ENCODE results near the gene TCEA3.

TCEA3 gene

DNA sequence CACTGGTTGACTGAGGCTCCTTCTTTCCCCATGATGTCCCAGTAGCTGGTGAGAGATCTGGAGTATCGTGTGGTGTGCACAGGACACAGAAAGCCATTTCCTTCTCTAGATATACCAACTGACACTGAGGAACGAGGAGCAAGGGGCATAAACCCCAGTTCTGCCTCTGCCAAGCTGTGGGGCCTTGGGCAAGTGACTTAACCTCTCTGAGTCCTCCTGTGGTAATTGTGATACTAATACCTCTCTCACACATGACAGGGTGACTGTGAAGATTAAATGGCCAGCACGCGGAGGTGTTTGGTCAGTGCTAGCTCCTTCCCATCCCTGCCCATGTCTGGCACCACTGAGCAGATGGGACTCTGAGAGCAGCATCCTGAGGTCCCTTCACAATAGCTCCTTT is 26.3 kb upstream of the TCEA3 start:
- no peaks in the 10 kb centered on the region for H3K36me3 ChIP-seq (ENCODE audit: insufficient read depth, low read length)
- no peak for TF ChIP-seq EZH2 (IDR thresholded peaks at IDR 0.05)
- no peak for TF ChIP-seq POLR2AphosphoS5 (IDR thresholded peaks at IDR 0.05; ENCODE audit: borderline replicate concordance, low read depth, low read length)
- no peak for TF ChIP-seq FOXP2 (optimal IDR thresholded peaks at IDR 0.05; ENCODE audit: control extremely low read depth, extremely low read length, insufficient read depth)
- no peak overlapping the region for H3K9ac ChIP-seq (ENCODE audit: insufficient read length)
- no peaks in the 10 kb centered on the region for H3K9me3 ChIP-seq (ENCODE audit: low read depth, low read length)
- DNase-seq (ENCODE audit: low read depth, low spot score): no peak
- H3K4me3 ChIP-seq: no peak overlapping the region
- H3K27ac ChIP-seq: no peak overlapping the region

DNA sequence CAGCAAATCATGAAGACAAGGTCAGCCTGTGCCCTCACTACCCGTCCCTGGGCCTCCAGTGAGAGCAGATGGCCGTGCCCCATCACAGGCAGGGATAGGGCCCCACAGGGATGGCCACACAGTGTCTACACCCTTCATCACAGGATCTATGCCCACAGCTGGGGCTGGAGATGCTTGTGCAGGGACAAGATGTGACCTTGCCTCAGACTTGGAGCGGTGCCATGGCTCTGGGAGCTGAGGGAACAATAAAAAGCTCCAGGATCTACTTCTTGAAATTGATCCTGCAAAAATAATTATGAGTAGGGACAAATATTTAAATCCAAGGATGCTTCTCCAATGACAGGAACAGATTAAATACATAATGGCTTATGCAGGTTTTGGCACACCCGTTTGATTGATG is 25.4 kb upstream of the TCEA3 start:
- no peak overlapping the region for H3K9ac ChIP-seq (ENCODE audit: insufficient read length)
- no peaks in the 10 kb centered on the region for H3K36me3 ChIP-seq (ENCODE audit: insufficient read depth, low read length)
- no peak overlapping the region for H3K27ac ChIP-seq
- no peak overlapping the region for H3K4me3 ChIP-seq
- H3K9me3 ChIP-seq (ENCODE audit: low read depth, low read length): no peaks in the 10 kb centered on the region
- no peak for DNase-seq (ENCODE audit: low read depth, low spot score)
- TF ChIP-seq FOXP2 (optimal IDR thresholded peaks at IDR 0.05; ENCODE audit: control extremely low read depth, extremely low read length, insufficient read depth) (no peak), EZH2 (IDR thresholded peaks at IDR 0.05) (no peak), POLR2AphosphoS5 (IDR thresholded peaks at IDR 0.05; ENCODE audit: borderline replicate concordance, low read depth, low read length) (no peak)

DNA sequence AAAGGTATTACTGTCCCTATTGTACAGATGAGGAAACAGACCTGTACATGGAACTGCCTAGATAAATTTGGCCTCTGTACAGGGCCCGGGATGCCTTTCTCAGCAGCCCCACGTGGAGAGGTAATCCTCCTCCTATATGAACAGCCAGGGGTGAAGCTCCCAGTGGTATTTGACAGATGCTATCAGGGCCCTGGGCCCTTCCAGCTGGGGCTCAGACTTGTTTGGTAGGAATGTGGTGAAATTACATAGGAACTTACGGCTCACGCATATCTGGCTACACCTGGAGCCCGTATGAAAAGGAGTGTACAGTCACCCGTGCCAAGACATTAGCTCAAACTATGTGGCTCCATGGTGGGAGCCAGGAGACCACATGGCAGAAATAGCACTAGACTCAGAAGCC is 24.8 kb upstream of the TCEA3 start:
- Histone ChIP-seq H3K9ac (ENCODE audit: insufficient read length) (no peak overlapping the region), H3K4me3 (no peak overlapping the region), H3K27ac (no peak overlapping the region), H3K36me3 (ENCODE audit: insufficient read depth, low read length) (no peaks in the 10 kb centered on the region), H3K9me3 (ENCODE audit: low read depth, low read length) (no peaks in the 10 kb centered on the region)
- TF ChIP-seq POLR2AphosphoS5 (IDR thresholded peaks at IDR 0.05; ENCODE audit: borderline replicate concordance, low read depth, low read length) (no peak), FOXP2 (optimal IDR thresholded peaks at IDR 0.05; ENCODE audit: control extremely low read depth, extremely low read length, insufficient read depth) (no peak), EZH2 (IDR thresholded peaks at IDR 0.05) (no peak)
- DNase-seq (ENCODE audit: low read depth, low spot score): no peak

DNA sequence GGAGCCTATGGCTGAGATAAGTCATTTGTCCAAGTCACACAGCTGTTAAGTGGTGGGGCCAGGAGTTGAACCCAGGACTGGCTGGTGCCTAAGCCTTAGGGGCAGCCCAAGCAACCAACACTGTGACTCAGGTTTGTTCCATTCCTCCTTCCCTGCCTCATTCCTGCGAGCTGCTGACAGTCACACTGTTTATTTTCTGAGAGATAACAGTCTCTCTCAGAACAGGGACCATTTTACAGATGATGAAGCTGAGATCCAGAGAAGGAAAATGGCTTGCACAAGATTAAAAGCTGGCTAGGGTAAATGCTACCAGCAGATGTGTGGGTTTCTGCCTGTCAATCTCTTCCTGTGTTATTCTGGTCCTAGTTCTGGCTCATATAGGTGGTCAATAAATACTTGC is 24.3 kb upstream of the TCEA3 start:
- no peak overlapping the region for H3K9ac ChIP-seq (ENCODE audit: insufficient read length)
- TF ChIP-seq FOXP2 (optimal IDR thresholded peaks at IDR 0.05; ENCODE audit: control extremely low read depth, extremely low read length, insufficient read depth) (no peak), POLR2AphosphoS5 (IDR thresholded peaks at IDR 0.05; ENCODE audit: borderline replicate concordance, low read depth, low read length) (no peak), EZH2 (IDR thresholded peaks at IDR 0.05) (no peak)
- H3K9me3 ChIP-seq (ENCODE audit: low read depth, low read length): no peaks in the 10 kb centered on the region
- no peak overlapping the region for H3K27ac ChIP-seq
- H3K36me3 ChIP-seq (ENCODE audit: insufficient read depth, low read length): no peaks in the 10 kb centered on the region
- no peak for DNase-seq (ENCODE audit: low read depth, low spot score)
- H3K4me3 ChIP-seq: no peak overlapping the region

DNA sequence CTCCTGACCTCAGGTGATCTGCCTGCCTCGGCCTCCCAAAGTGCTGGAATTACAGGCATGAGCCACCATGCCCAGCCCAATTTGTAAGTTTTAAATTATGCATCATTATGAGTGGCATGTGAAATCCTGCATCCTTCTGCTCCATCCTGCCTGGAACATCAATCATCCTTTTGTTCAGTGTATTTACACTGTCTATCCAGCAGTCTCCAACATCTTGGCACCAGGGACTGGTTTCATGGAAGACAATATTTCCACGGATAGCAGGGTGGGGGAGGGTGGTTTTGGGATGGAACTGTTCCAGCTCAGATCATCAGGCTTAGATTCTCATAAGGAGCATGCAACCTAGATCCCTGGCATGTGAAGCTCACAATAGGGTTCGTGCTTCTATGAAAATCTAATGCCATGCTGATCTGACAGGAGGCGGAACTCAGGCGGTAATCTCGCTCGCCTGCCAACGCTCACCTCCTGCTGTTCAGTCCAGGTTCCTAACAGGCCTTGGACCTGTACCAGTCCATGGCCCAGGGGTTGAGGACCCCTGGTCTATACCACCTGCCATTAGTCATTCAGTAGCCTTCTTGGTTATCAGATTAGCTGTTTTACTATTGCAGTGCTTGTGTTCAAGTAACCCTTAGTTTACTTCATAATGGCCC is 22.2 kb upstream of the TCEA3 start:
- Histone ChIP-seq H3K4me3 (no peak overlapping the region), H3K27ac (no peak overlapping the region), H3K36me3 (ENCODE audit: insufficient read depth, low read length) (no peaks in the 10 kb centered on the region), H3K9me3 (ENCODE audit: low read depth, low read length) (no peaks in the 10 kb centered on the region), H3K9ac (ENCODE audit: insufficient read length) (no peak overlapping the region)
- TF ChIP-seq FOXP2 (optimal IDR thresholded peaks at IDR 0.05; ENCODE audit: control extremely low read depth, extremely low read length, insufficient read depth): no peak
- no peak for TF ChIP-seq EZH2 (IDR thresholded peaks at IDR 0.05)
- no peak for TF ChIP-seq POLR2AphosphoS5 (IDR thresholded peaks at IDR 0.05; ENCODE audit: borderline replicate concordance, low read depth, low read length)
- no peak for DNase-seq (ENCODE audit: low read depth, low spot score)

DNA sequence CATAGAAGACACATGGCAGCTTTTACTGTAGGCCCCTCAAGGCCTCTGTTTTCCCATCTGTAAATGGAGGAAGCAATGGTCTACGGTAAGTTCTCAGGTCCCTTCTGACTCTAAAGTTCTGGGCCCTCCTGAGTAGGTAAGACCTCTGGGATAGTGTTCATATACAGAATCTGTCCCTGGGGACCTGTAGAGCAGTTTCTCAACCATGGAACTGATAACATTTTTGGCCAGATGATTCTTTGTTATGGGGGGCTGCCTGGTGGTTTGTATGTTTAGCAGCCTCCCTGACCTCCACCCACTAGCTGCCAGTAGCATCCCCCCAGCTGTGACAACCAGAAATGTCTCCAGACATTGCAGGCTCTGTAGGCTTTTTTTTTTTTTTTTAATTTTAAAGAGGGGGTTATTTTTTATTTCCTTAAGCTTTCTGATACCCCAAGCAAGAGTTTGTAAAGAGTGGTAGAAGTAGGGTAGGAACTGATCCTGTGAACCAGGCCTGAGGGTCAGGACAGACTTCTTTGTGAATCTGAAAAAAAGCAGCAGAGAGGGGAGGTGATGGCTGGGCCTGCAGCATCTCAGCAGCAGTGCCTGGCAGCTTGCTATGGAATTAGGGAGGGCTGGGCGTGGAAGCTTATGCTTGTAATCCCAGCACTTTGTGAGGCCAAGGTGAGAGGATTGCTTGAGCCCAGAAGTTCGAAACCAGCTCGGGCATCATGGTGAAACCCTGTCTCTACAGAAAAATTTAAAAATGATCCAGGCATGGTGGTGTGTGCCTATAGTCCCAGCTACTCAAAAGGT is 20.2 kb upstream of the TCEA3 start:
- Histone ChIP-seq H3K36me3 (ENCODE audit: insufficient read depth, low read length) (no peaks in the 10 kb centered on the region), H3K9me3 (ENCODE audit: low read depth, low read length) (no peaks in the 10 kb centered on the region), H3K4me3 (no peak overlapping the region), H3K9ac (ENCODE audit: insufficient read length) (no peak overlapping the region), H3K27ac (no peak overlapping the region)
- no peak for DNase-seq (ENCODE audit: low read depth, low spot score)
- no peak for TF ChIP-seq FOXP2 (optimal IDR thresholded peaks at IDR 0.05; ENCODE audit: control extremely low read depth, extremely low read length, insufficient read depth)
- no peak for TF ChIP-seq POLR2AphosphoS5 (IDR thresholded peaks at IDR 0.05; ENCODE audit: borderline replicate concordance, low read depth, low read length)
- TF ChIP-seq EZH2 (IDR thresholded peaks at IDR 0.05): no peak

DNA sequence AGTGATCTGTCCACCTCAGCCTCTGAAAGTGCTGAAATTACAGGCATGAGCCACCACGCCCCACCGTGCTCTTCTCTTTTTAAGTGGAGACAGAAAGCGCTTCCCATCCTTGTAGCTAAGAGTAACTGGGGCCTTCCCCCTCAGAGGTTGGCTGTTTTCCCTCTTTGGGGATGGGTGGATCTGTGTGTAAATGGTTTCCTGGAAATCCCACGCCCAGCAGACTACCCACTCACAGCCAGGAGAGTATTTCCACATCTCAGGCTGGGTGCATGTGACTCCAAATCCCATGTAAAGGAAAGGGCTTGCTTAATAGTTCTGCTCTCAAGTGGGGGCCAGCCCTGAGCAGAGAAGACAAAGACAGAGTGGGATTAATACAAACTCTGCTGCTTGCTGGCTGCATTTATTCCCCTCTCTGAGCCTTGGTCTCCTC is 19.6 kb upstream of the TCEA3 start:
- no peaks in the 10 kb centered on the region for H3K9me3 ChIP-seq (ENCODE audit: low read depth, low read length)
- no peak for DNase-seq (ENCODE audit: low read depth, low spot score)
- H3K9ac ChIP-seq (ENCODE audit: insufficient read length): no peak overlapping the region
- H3K4me3 ChIP-seq: no peak overlapping the region
- no peak for TF ChIP-seq FOXP2 (optimal IDR thresholded peaks at IDR 0.05; ENCODE audit: control extremely low read depth, extremely low read length, insufficient read depth)
- TF ChIP-seq POLR2AphosphoS5 (IDR thresholded peaks at IDR 0.05; ENCODE audit: borderline replicate concordance, low read depth, low read length): no peak
- TF ChIP-seq EZH2 (IDR thresholded peaks at IDR 0.05): no peak
- no peaks in the 10 kb centered on the region for H3K36me3 ChIP-seq (ENCODE audit: insufficient read depth, low read length)
- no peak overlapping the region for H3K27ac ChIP-seq

DNA sequence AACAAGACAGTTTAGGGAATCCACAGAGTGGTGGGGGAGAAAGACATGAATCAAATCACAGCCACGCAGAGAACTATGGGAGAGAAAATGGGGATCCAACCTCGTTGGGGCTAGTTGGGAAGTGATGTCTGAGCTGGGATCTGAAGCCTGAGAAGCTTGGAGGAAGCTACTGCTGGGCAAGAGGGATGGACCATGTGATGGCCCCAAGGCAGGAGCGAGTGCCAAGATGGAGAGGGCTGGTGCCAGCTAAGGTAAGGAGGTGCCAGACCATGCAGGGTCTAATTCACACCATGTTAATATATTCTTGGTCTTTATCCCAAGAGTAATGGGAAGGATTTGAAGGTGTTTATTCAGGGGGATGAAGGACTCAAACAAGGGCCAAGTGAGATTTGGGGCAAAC is 18.2 kb upstream of the TCEA3 start:
- Histone ChIP-seq H3K36me3 (ENCODE audit: insufficient read depth, low read length) (no peaks in the 10 kb centered on the region), H3K9ac (ENCODE audit: insufficient read length) (no peak overlapping the region), H3K4me3 (no peak overlapping the region), H3K9me3 (ENCODE audit: low read depth, low read length) (no peaks in the 10 kb centered on the region), H3K27ac (no peak overlapping the region)
- no peak for DNase-seq (ENCODE audit: low read depth, low spot score)
- TF ChIP-seq EZH2 (IDR thresholded peaks at IDR 0.05) (no peak), POLR2AphosphoS5 (IDR thresholded peaks at IDR 0.05; ENCODE audit: borderline replicate concordance, low read depth, low read length) (no peak), FOXP2 (optimal IDR thresholded peaks at IDR 0.05; ENCODE audit: control extremely low read depth, extremely low read length, insufficient read depth) (no peak)

Measured in SK-N-MC (cell line).